K562 (cell line): ENCODE results near the gene LMNA. TPM values are rescaled to one million over a fixed set of nuclear protein-coding genes. Genes with fewer than 3 reads are reported as not detected.

Experiments used
- ATAC-seq: fragments of 200-7000 bp; cut with Tn5 transposase; 3 replicates; pipeline ENCODE4 v1.9.1; 2020; ENCODE audit warnings: moderate library complexity
- BruUV-seq: library from RNA; stranded (reverse); fragments of 400-500 nt; replicated peaks from 2 replicates; lab custom pipeline; 2021; lab: Mats Ljungman, UMichigan
- CTCF ChIA-PET: fragments of 300-600 bp; formaldehyde crosslinking; extraction: SDS; loops from one replicate; lab custom pipeline; 2021; ENCODE audit warnings: low intra/inter-chr PET ratio; lab: Yijun Ruan, JAX
- POLR2A ChIA-PET: fragments of 300-600, 350-650 bp; sonication (Branson Sonifier 250); formaldehyde crosslinking; extraction: SDS; loops from one replicate; lab custom pipeline; 2021; ENCODE audit warnings: antibody characterized with exemption, inconsistent platforms; lab: Yijun Ruan, JAX
- DNase-seq, 4 experiments: peaks; one replicate each; pipeline versions ENCODE4 v3.0.0 to v3.0.0-alpha.2; 2011 to 2018; ENCODE audit warnings: low spot score in 3 of 4, mixed read lengths in 3 of 4; ENCODE audit errors: extremely low read depth in 1 of 4
- FAIRE-seq: peaks from 2 replicates; lab custom pipeline; 2011; peaks lifted over from hg19 to GRCh38; lab: Jason Lieb, UNC
- H2AFZ ChIP-seq: 2 replicates; pipeline ENCODE4 v1.6.0; 2011; ENCODE audit warnings: low read depth, low read length, control low read depth, inconsistent platforms
- H3K27ac ChIP-seq: fragments of 200-600 bp; 3 replicates; pipeline ENCODE4 v1.8.0; 2011; ENCODE audit warnings: low read depth, mild to moderate bottlenecking, control low read depth, inconsistent platforms, low read length, moderate library complexity, mixed read lengths; ENCODE audit errors: extremely low read depth
- H3K27me3 ChIP-seq, 2 experiments: fragments of 300-600 bp in 1 of 2; 2 replicates in 1 of 2; 3 replicates in 1 of 2; pipeline versions ENCODE4 v1.6.0 to v1.8.0; 2011; ENCODE audit warnings: inconsistent platforms in 2 of 2, low read length in 2 of 2, mild to moderate bottlenecking in 1 of 2, mixed read lengths in 1 of 2, moderate library complexity in 1 of 2; ENCODE audit not compliant: control insufficient read depth in 2 of 2, insufficient read depth in 2 of 2
- H3K36me3 ChIP-seq: fragments of 300-600 bp; 3 replicates; pipeline ENCODE4 v1.8.0; 2011; ENCODE audit warnings: mild to moderate bottlenecking, low read length, inconsistent platforms; ENCODE audit not compliant: control insufficient read depth, insufficient read depth
- H3K4me1 ChIP-seq, 2 experiments: fragments of 200-600 bp in 1 of 2; replicated peaks in 1 of 2; 2 replicates in 1 of 2; 3 replicates in 1 of 2; pipeline versions ENCODE4 v1.5.1 to v1.8.0; 2011; ENCODE audit warnings: inconsistent platforms in 2 of 2, low read length in 2 of 2, mild to moderate bottlenecking in 1 of 2, mixed read lengths in 1 of 2, moderate library complexity in 1 of 2; ENCODE audit not compliant: control insufficient read depth in 2 of 2, insufficient read depth in 2 of 2
- H3K4me2 ChIP-seq: 2 replicates; pipeline ENCODE4 v1.6.1; 2011; ENCODE audit warnings: low read length, control low read depth, inconsistent platforms, mixed read lengths; ENCODE audit not compliant: insufficient read depth
- H3K4me3 ChIP-seq: fragments of 200-600 bp; sonication (generic), shearing (Covaris generic); 2 replicates; pipeline ENCODE4 v1.5.1; 2016; ENCODE audit warnings: control low read depth, inconsistent platforms
- H3K79me2 ChIP-seq: fragments of 200-600 bp; 3 replicates; pipeline ENCODE4 v1.8.0; 2011; ENCODE audit warnings: low read length, inconsistent platforms; ENCODE audit not compliant: control insufficient read depth, insufficient read depth
- H3K9ac ChIP-seq, 2 experiments: 2 replicates each; pipeline versions ENCODE4 v1.6.0 to v1.6.1; 2011; ENCODE audit warnings: low read depth in 2 of 2, low read length in 2 of 2, control low read depth in 1 of 2, inconsistent platforms in 1 of 2, mild to moderate bottlenecking in 1 of 2, mixed read lengths in 1 of 2; ENCODE audit not compliant: insufficient read depth in 1 of 2
- H3K9me1 ChIP-seq: one replicate; pipeline ENCODE4 v1.6.0; 2011; ENCODE audit warnings: inconsistent platforms, mild to moderate bottlenecking, low read length, moderate library complexity; ENCODE audit not compliant: control insufficient read depth, insufficient read depth
- H3K9me3 ChIP-seq: replicated peaks from 2 replicates; pipeline ENCODE4 v1.5.1; 2011; ENCODE audit warnings: low read depth, low read length, inconsistent platforms; ENCODE audit not compliant: control insufficient read depth, insufficient read depth
- H4K20me1 ChIP-seq: replicated peaks from 2 replicates; pipeline ENCODE4 v1.6.1; 2011; ENCODE audit warnings: low read length, inconsistent platforms, mixed read lengths; ENCODE audit not compliant: control insufficient read depth, insufficient read depth
- CHD7 ChIP-seq: fragments of 200-600 bp; sonication (generic); IDR thresholded peaks from one replicate; pipeline ENCODE4 v1.6.1; 2012; ENCODE audit warnings: mild to moderate bottlenecking, low read depth, low read length, inconsistent platforms
- L3MBTL2 ChIP-seq: fragments of 450-650 bp; IDR thresholded peaks from 2 replicates; pipeline ENCODE4 v1.6.1; 2016; ENCODE audit warnings: mild to moderate bottlenecking, moderate library complexity
- ZNF512 ChIP-seq: IDR thresholded peaks from 2 replicates; pipeline ENCODE4 v1.6.1; 2016; ENCODE audit warnings: missing genetic modification characterization, missing compliant biosample characterization
- WGBS: fragments of 100-300 bp; shearing (Covaris generic); methylation state at CpG from one replicate; pipeline ENCODE4 v1.1.6; 2016; ENCODE audit warnings: low coverage, mixed read lengths; ENCODE audit not compliant: insufficient coverage; ENCODE audit errors: missing lambda C conversion rate; 5-methylcytosine and 5-hydroxymethylcytosine counted together
- in situ Hi-C: fragments of 300-500 bp; cut with MboI; formaldehyde crosslinking; loops from 4 replicates; pipeline ENCODE4 v1.15.0; 2018; ENCODE audit warnings: inconsistent platforms, mixed read lengths
- intact Hi-C: fragments of 100-400 bp; cut with micrococcal nuclease; formaldehyde crosslinking; loops from 2 replicates; pipeline ENCODE4 v1.14.2; 2022
- polyA plus RNA-seq, 8 experiments: library from polyadenylated mRNA; depleted of rRNA in 4 of 8; stranded (reverse) in 5 of 8; unstranded in 3 of 8; fragments of >200 nt; fragmentation: Nextera tagmentation in 2 of 8; fragmentation: Illumina TruSeq in 1 of 8; extraction: Ambion mirVana in 2 of 8; extraction: Trizol in 1 of 8; gene quantifications; 2 replicates each; pipeline versions ENCODE4 v1.2.1 to v1.2.3, GENCODE V29; 2011 to 2014; ENCODE audit warnings: inconsistent platforms in 1 of 8, missing spikeins in 1 of 8
- total RNA-seq, 7 experiments: library from RNA; depleted of rRNA in 6 of 7; stranded (reverse); fragments of >200 nt in 6 of 7; fragmentation: Illumina TruSeq in 2 of 7; extraction: Trizol in 2 of 7; gene quantifications; 2 replicates each; pipeline versions ENCODE4 v1.2.1 to v1.2.3, GENCODE V29; 2011 to 2021; ENCODE audit warnings: low replicate concordance in 1 of 7

The LMNA gene
- total and polyA plus RNA-seq, 9 of the 15 experiments (the other 6 are each of a cell fraction or from before 2014, with no cell fraction given), result 1.00 to 347 (median 88.2) TPM

- TF ChIP-seq L3MBTL2 (no peak), CHD7 (no peak), ZNF512 (peak; percentile 92)
- ATAC-seq, result no peak; the same call in 2 of the 3 replicates
- peak overlapping the region; percentile 56 to 92; a peak in 3 of 4 replicates for H3K9ac ChIP-seq
- peaks cover 10% of the 10 kb centered on the region; the same call in 1 of the 3 replicates for H3K36me3 ChIP-seq
- peaks cover 15% of the 10 kb centered on the region for H3K79me2 ChIP-seq
- H3K4me3 ChIP-seq, result peak overlapping the region; percentile 55
- peaks cover 13 to 36% of the 10 kb centered on the region in 2 experiments for H3K4me1 ChIP-seq
- no TSS peak for BruUV-seq
- no peaks in the 10 kb centered on the region for H3K9me3 ChIP-seq
- peak overlapping the region; percentile 96 for H2AFZ ChIP-seq
- no peak for FAIRE-seq
- in situ Hi-C loops (no loop called here), intact Hi-C loops (loop anchor here (10.0 kb wide), 1 partner anchor 283 kb away; the partner anchor contains the start of gene RHBG)
- H3K4me2 ChIP-seq, result peak overlapping the region; percentile 83
- CTCF ChIA-PET, result no interaction called here
- H3K9me1 ChIP-seq, result peaks cover 2% of the 10 kb centered on the region
- 0% methylated on average over 1 of the region's 10 CpGs for WGBS
- H3K27ac ChIP-seq, result peak overlapping the region; percentile 47; the same call in 1 of the 3 replicates
- H4K20me1 ChIP-seq, result no peaks in the 10 kb centered on the region
- POLR2A ChIA-PET, result interaction anchor here (0.6 kb wide), 1 partner anchor 37 kb away, joined by 3 read pairs; no protein-coding TSS in a partner anchor
- no peak for DNase-seq
- no peaks in the 10 kb centered on the region for H3K27me3 ChIP-seq
Measured at GRCh38 chr1:156081917-156082308, 32.6 kb upstream of the LMNA start.
